ENCODE measurements around the gene TSNAX. TPM values are rescaled to one million over a fixed set of nuclear protein-coding genes. Genes with fewer than 3 reads are reported as not detected.

The TSNAX gene
- total RNA-seq, 1 donor from 2014 or later, result 23.6 TPM

- intact Hi-C loops (cut with micrococcal nuclease), result loop anchor here (10.0 kb wide), 1 partner anchor 118 kb away; no protein-coding TSS in a partner anchor
- H3K27ac ChIP-seq (replicated peaks), result no peak overlapping the region
- H3K9me3 ChIP-seq (replicated peaks), result no peaks in the 10 kb centered on the region
- H3K36me3 ChIP-seq, result peaks cover 27% of the 10 kb centered on the region
- TF ChIP-seq CTCF (IDR thresholded peaks at IDR 0.05; ENCODE audit: borderline replicate concordance), result no peak
- no peaks in the 10 kb centered on the region for H3K27me3 ChIP-seq (ENCODE audit: low read depth)
- no peak overlapping the region for H3K4me3 ChIP-seq
- peaks cover 82% of the 10 kb centered on the region for H3K4me1 ChIP-seq
- DNase-seq, result no peak
Measured at GRCh38 chr1:231533240-231533639, 4.8 kb downstream of the TSNAX start.

GRCh38 chr1:231534703-231535159 lies 6.3 kb downstream of the TSNAX start:
- intact Hi-C loops (cut with micrococcal nuclease), result loop anchor here (10.0 kb wide), 1 partner anchor 120 kb away; no protein-coding TSS in a partner anchor
- DNase-seq, result no peak
- Histone ChIP-seq H3K9me3 (replicated peaks) (no peaks in the 10 kb centered on the region), H3K36me3 (peaks cover 34% of the 10 kb centered on the region), H3K4me3 (no peak overlapping the region), H3K27me3 (ENCODE audit: low read depth) (no peaks in the 10 kb centered on the region), H3K4me1 (peaks cover 71% of the 10 kb centered on the region), H3K27ac (replicated peaks) (peak overlapping the region; percentile 13)
- TF ChIP-seq CTCF (IDR thresholded peaks at IDR 0.05; ENCODE audit: borderline replicate concordance), result no peak

GRCh38 chr1:231536099-231536498 lies 7.6 kb downstream of the TSNAX start:
- Histone ChIP-seq H3K4me3 (no peak overlapping the region), H3K27me3 (ENCODE audit: low read depth) (no peaks in the 10 kb centered on the region), H3K4me1 (peaks cover 59% of the 10 kb centered on the region), H3K27ac (replicated peaks) (peak overlapping the region; percentile 13), H3K9me3 (replicated peaks) (peaks cover 7% of the 10 kb centered on the region), H3K36me3 (peaks cover 38% of the 10 kb centered on the region)
- intact Hi-C loops (cut with micrococcal nuclease), result loop anchor here (10.0 kb wide), 1 partner anchor 121 kb away; no protein-coding TSS in a partner anchor
- TF ChIP-seq CTCF (IDR thresholded peaks at IDR 0.05; ENCODE audit: borderline replicate concordance), result no peak
- no peak for DNase-seq

GRCh38 chr1:231540847-231541246 lies 12.4 kb downstream of the TSNAX start:
- H3K27ac ChIP-seq (replicated peaks), result peak overlapping the region; percentile 59
- intact Hi-C loops (cut with micrococcal nuclease), result no loop called here
- peaks cover 7% of the 10 kb centered on the region for H3K9me3 ChIP-seq (replicated peaks)
- H3K27me3 ChIP-seq (ENCODE audit: low read depth), result no peaks in the 10 kb centered on the region
- H3K4me3 ChIP-seq, result no peak overlapping the region
- DNase-seq, result no peak
- no peak for TF ChIP-seq CTCF (IDR thresholded peaks at IDR 0.05; ENCODE audit: borderline replicate concordance)
- H3K4me1 ChIP-seq, result peaks cover 59% of the 10 kb centered on the region
- peaks cover 65% of the 10 kb centered on the region for H3K36me3 ChIP-seq

GRCh38 chr1:231541842-231542241 lies 13.4 kb downstream of the TSNAX start:
- no peak overlapping the region for H3K4me3 ChIP-seq
- peaks cover 7% of the 10 kb centered on the region for H3K9me3 ChIP-seq (replicated peaks)
- H3K27me3 ChIP-seq (ENCODE audit: low read depth), result no peaks in the 10 kb centered on the region
- peak overlapping the region; percentile 59 for H3K27ac ChIP-seq (replicated peaks)
- H3K4me1 ChIP-seq, result peaks cover 60% of the 10 kb centered on the region
- no peak for TF ChIP-seq CTCF (IDR thresholded peaks at IDR 0.05; ENCODE audit: borderline replicate concordance)
- no peak for DNase-seq
- intact Hi-C loops (cut with micrococcal nuclease), result no loop called here
- H3K36me3 ChIP-seq, result peaks cover 63% of the 10 kb centered on the region
